H7 (cell line): ENCODE results near the gene TNFRSF4. TPM values are rescaled to one million over a fixed set of nuclear protein-coding genes. Genes with fewer than 3 reads are reported as not detected.

ENCODE experiments used
- DNase-seq: peaks from one replicate; pipeline ENCODE4 v3.0.0; 2012
- H3K27me3 ChIP-seq: 2 replicates; pipeline ENCODE4 v1.6.0; 2011; ENCODE audit warnings: mild to moderate bottlenecking, low read length; ENCODE audit not compliant: control insufficient read depth, insufficient read depth
- H3K36me3 ChIP-seq: replicated peaks from 2 replicates; pipeline ENCODE4 v1.5.1; 2011; ENCODE audit warnings: low read length; ENCODE audit not compliant: control insufficient read depth, insufficient read depth
- H3K4me3 ChIP-seq: 2 replicates; pipeline ENCODE4 v1.5.1; 2011; ENCODE audit warnings: low read depth, mild to moderate bottlenecking, control low read depth, low read length, moderate library complexity; ENCODE audit not compliant: insufficient read depth
- total RNA-seq: library from RNA; depleted of rRNA; stranded (reverse); fragments of >200 nt; shearing (Covaris generic); gene quantifications from 2 replicates; pipeline ENCODE4 v1.2.3, GENCODE V29; 2014

Gene TNFRSF4
- total RNA-seq, 1 experiment from 2014 or later, result 0.07 TPM

DNA sequence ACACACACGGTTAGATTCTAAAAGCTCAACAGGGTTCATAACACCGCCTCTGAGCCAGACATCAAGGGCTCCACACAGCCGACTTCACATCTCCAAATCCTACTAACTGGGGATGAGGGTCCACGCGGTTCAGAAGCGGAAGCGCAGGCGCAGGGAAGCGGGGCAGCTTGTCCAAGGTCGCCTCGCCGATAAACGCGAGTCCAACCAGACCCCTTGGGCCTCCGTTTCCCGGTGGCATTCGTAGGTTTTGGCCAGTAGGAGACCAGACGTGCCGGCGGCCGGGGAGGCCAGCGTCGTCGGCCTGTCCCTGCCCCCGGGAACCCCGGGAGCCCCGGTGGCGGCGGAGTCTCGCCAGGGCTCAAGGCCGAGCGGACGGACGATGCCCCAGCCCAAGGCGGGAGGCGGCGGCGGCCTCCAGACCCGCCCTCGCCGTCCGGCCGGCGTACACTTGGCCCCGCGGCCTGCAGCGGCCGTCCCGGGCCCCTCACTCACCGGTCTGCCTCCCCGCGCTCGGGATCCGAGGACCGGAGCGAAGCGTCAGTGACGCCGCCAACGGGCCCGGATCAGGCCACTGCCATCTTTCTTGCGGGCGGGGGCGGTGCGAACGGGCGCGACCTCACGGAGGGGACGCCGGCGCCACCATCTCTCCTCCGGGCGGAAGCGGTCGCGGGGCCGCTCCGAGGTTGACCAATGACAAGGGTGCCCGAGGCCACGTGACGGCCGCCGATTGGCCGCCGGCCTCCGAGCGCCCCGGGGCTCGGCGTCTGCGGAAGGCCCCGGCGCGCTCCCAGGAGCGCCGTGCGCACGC is 17.7 kb upstream of the TNFRSF4 start, which contains the start of gene SDF4:
Gene SDF4, minus strand, starts transcription at position 602 of the 808 bp plus-strand sequence. CDS start 3,229 bp downstream, outside the sequence.
- Histone ChIP-seq H3K27me3 (no peaks in the 10 kb centered on the region), H3K4me3 (peak within 1 kb of the TSS; percentile 91), H3K36me3 (no peaks in the 10 kb centered on the region; the same call in none of the 2 replicates)
- DNase-seq, result peak; percentile 100

DNA sequence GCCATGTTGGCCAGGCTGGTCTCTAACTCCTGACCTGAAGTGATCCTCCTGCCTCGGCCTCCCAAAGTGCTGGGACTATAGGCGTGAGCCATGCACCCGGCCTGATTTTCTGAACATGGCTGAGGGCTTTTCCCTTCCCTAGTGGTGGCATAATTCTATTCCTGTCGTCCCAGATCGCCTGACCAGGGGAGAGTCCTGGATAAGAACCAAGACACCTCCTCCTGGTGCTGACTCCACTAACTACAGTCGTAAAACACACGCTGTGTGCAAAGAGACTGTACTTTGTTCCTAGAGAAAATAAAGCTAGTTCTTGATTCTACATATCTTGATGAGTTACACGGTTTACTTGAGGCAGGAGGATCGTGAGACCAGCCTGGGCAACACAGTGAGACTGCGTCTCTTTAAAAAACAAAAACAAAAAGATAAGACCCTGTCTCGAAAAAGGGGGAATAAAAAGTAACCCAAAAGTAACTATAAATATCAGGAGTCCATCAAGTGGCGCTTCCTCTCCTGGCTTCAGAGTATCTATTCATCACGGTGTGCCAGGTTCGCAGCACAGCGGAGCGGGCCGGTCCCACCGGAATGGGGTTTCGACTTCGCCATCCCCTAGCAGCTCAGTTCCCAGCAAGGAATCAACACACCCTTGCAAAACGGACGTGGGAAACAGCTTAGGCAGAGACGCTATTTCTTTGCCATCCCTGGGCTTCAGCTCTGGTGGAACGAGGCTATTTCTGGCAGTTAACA is 16.9 kb upstream of the TNFRSF4 start:
- no peak for DNase-seq
- Histone ChIP-seq H3K4me3 (peak overlapping the region; percentile 91), H3K27me3 (no peaks in the 10 kb centered on the region), H3K36me3 (peaks cover under 1% of the 10 kb centered on the region)

DNA sequence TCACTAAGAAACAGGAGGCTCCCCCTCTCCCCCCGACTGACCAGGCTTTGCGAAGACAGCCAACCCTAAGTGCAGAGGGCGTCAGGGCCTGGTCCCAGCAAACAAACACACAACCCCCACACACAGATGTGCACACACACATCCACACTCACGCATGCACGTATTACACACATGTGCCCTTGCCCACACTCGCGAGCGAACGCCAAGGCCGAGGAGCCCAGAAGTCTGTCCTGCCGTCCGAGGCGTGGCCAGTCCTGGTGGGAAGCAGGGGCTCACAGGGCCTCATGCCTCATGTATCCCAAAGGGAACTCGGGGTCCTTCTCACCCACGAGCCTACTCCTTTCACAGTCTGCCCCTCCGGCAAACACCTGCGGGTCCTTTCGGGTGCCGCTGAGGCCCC is 15.8 kb upstream of the TNFRSF4 start:
- no peaks in the 10 kb centered on the region for H3K27me3 ChIP-seq
- DNase-seq, result no peak
- H3K36me3 ChIP-seq, result peaks cover 1% of the 10 kb centered on the region
- H3K4me3 ChIP-seq, result no peak overlapping the region

DNA sequence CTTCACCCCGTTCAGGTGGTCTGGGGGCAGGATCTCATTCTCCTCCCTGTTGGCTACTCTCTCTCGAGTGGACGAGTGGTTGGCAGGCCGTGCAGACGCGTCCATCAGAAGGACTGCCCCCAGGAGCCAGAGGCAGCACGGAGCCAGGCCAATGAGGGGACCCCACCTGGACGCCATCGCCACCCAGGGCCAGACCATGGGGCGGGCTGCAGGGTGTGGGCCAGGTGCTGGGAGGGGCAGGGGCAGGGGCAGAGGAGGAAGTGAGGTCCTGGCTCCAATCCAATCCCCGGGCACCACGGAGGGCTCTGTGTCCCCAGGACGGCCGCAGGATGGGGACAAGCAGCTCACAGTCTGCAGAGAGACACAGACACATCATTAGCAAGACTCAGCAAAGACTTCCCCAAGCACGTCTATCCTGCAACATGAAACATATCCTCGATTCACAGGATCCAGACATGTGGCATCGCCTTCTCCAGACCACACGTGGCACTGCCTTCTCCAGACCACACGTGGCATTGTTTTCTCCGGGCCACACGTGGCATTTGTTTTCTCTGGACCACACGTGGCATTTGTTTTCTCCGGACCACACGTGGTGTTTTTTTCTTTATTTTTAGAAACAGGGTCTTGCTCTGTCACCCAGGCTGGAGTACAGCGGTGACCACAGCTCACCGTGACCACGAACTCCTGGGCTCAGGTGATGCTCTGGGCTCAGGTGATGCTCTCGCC is 14.8 kb upstream of the TNFRSF4 start:
- Histone ChIP-seq H3K36me3 (peaks cover 1% of the 10 kb centered on the region), H3K4me3 (no peak overlapping the region), H3K27me3 (no peaks in the 10 kb centered on the region)
- no peak for DNase-seq

DNA sequence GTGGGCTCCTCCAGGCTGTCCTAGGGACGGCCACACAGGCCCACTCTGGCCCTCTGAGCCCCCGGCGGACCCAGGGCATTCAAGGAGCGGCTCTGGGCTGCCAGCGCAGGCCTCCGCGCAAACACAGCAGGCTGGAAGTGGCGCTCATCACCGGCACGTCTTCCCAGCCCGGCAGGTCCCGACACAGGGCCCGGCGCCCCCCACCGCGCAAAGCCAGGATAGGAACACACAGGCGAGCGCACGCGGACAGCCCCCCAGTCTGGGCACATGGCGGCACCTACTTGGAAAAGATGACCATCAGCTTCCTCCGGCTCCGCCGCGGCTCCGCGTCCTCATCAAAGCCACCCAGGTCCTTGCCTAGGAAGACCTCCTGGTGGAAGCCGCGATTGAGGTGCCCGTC is 14.2 kb upstream of the TNFRSF4 start:
- Histone ChIP-seq H3K27me3 (no peaks in the 10 kb centered on the region), H3K36me3 (peaks cover 2% of the 10 kb centered on the region)

DNA sequence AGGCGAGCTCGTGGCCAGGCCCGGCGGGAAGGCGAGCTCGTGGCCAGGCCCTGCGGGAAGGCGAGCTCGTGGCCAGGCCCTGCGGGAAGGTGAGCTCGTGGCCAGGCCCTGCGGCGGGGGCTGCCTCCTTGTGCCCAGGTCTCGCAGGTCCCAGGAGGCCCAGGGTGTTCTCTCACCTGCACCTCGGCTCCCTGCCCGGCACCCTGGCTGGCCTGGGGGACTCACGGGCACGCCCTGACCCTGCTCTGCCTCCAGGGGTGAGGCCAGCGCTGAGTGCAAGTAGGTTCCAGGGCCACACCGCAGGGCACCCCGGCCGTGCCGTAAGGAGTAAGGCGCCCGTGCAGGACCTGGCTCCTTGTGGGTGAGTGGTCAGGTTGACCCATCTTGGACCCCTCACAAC is 13.4 kb upstream of the TNFRSF4 start:
- Histone ChIP-seq H3K4me3 (no peak overlapping the region), H3K36me3 (peaks cover 9% of the 10 kb centered on the region), H3K27me3 (no peaks in the 10 kb centered on the region)
- no peak for DNase-seq

More for the DNA sequence above, 14.2 kb upstream of the TNFRSF4 start:
- DNase-seq, result no peak
- H3K4me3 ChIP-seq, result no peak overlapping the region

DNA sequence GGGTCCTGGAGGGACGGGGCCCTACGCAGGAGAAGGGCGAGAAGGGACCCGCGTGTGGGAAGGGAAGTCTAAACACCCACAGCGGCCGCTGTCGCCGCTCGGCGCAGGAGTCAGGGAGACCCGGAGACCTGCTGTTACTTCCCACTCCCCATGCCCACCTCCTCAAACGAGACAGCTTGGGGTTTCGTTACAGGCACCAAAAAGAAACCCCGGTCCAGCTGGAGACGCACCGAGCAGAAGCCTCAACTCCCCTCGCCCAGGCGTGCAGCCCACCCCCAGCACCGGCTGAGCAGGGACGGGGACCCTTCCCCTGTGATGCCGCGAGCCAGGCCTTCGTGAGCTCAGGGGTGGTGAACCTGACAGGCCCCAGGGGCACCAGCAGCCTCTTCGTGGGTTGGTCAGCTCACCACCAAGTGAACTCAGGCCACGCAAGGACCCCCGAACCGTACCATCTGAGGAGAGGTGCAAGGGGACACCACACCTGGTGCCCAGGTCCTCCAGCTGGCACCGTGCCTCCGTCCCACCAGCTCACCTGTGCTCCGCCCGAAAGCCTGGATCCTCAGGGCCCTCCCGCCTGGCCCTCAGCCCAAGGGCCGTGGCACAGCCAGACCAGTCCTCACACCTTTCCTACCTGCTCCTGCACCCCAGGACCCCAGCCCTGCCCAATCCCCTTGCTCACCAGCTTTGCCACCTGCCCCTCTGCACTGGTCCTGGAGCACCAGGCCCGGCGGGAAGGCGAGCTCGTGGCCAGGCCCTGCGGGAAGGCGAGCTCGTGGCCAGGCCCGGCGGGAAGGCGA is 12.8 kb upstream of the TNFRSF4 start:
- no peak overlapping the region for H3K4me3 ChIP-seq
- H3K27me3 ChIP-seq, result no peaks in the 10 kb centered on the region
- peaks cover 10% of the 10 kb centered on the region for H3K36me3 ChIP-seq
- no peak for DNase-seq

DNA sequence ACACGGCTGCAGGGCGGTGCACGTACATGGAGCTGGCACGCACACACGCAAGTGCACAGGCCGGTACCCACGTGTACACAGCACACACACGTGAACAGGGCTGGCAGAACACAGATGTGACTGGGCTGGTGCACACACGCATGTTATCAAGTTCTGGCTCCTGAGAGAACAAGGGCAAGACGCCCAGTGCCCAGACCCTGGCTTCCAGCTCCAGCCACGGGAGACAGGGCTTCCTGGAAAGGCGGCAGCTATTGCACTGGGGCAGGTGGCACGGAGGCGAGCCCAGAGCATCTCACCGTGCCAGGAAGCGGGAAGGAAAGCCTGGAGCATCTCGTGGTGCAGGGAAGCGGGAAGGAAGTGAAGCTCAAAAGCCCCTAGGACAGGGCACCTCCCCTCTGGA is 12.0 kb upstream of the TNFRSF4 start:
- Histone ChIP-seq H3K36me3 (peaks cover 10% of the 10 kb centered on the region), H3K27me3 (no peaks in the 10 kb centered on the region), H3K4me3 (no peak overlapping the region)
- DNase-seq, result no peak

DNA sequence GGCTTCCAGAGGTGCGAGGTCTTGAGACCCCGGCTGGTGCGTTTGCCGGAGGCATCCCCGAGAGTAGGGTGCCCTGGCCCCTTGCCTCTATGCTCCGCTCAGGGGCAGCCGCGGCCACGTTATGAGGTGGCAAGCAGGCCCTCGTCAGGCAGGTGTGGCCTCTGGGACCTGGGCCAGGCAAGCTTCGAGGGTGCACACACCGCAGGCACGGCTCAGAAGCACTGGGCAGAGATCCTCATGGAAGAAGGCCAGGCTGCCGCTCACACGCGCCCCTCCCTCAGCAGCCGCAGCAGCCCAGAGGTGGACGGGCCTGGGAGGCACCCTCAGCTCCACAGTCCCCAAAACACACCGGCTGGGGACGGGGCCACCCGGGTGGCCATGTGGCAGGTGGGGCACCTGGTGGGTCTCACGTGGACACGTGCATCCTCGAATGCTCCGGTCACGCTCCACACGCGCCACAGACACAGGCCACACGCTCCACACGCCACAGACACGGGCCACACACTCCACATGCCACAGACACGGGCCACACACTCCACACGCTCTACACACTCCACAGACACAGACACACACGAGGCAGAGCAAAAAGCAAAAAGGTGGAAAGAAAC is 11.4 kb upstream of the TNFRSF4 start:
- peaks cover 10% of the 10 kb centered on the region for H3K36me3 ChIP-seq
- H3K27me3 ChIP-seq, result no peaks in the 10 kb centered on the region
- DNase-seq, result no peak
- no peak overlapping the region for H3K4me3 ChIP-seq

DNA sequence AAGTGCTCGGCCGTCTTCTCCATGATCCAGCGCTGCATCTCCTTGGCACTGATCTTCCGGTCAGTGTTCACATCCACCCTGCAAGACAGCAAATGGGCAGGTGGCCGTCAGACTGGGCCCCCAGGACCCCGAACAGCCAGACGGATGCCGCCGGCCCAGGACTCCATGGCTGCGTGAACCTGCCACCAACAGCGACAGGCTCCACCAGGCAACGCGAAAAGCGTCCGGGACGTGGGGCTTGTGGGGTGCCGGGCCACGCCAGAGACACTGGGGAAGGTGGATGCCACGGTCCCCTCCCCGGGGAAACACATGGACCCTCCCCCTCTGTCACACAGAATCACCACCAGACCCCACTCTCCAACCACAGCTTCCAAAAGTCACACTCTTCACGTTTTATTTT is 9.9 kb upstream of the TNFRSF4 start:
- H3K36me3 ChIP-seq, result peaks cover 10% of the 10 kb centered on the region

DNA sequence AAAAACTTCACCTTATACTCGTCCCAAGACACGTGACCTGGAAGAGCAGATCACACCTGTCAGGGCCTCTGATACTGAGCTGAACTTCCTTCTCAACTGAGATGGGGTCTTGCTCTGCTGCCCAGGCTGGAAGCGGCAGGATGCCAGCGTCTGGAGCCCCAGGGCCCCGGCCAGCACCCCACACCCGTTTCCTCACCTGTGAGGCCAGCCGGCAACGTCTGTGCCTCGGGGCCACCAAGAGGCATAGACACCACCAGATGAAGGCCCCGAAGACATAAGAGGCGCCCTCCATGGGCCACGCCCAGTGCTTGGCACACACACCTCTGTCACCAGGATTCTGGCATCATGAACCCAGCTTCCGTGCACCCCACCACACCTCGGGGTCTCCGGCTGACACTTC is 9.4 kb upstream of the TNFRSF4 start:
- Histone ChIP-seq H3K36me3 (peaks cover 10% of the 10 kb centered on the region), H3K27me3 (no peaks in the 10 kb centered on the region), H3K4me3 (no peak overlapping the region)
- no peak for DNase-seq

More for the DNA sequence above, 9.9 kb upstream of the TNFRSF4 start:
- Histone ChIP-seq H3K4me3 (no peak overlapping the region), H3K27me3 (no peaks in the 10 kb centered on the region)
- DNase-seq, result no peak

DNA sequence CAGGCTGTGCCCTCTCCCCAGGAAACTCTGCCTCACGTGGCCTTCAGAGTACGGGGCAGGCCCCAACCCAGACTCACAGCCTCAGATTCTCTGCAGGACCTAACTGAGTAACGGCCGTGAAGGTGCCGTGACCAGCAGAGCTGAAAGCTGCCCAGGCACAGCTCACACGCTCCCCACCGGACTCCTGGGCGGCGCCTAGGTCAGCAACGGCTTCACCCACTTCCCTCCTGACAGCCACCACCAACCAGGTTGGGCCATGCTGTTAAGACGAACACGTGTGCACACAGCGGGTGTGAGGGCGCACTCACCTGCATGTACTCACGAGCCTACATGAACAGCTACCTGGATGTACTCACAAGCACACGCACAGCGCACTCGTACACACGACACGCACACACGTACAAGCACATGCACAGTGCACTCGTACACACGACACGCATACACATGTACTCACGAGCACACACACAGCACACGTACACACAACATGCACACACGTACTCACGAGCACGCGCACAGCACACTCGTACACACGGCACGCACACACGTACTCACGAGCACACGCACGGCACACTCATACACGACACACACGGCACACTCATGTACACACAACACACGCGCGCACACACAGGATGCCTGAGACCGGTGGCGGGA is 8.7 kb upstream of the TNFRSF4 start:
- H3K4me3 ChIP-seq, result no peak overlapping the region
- H3K27me3 ChIP-seq, result no peaks in the 10 kb centered on the region
- H3K36me3 ChIP-seq, result peaks cover 10% of the 10 kb centered on the region
- DNase-seq, result no peak

DNA sequence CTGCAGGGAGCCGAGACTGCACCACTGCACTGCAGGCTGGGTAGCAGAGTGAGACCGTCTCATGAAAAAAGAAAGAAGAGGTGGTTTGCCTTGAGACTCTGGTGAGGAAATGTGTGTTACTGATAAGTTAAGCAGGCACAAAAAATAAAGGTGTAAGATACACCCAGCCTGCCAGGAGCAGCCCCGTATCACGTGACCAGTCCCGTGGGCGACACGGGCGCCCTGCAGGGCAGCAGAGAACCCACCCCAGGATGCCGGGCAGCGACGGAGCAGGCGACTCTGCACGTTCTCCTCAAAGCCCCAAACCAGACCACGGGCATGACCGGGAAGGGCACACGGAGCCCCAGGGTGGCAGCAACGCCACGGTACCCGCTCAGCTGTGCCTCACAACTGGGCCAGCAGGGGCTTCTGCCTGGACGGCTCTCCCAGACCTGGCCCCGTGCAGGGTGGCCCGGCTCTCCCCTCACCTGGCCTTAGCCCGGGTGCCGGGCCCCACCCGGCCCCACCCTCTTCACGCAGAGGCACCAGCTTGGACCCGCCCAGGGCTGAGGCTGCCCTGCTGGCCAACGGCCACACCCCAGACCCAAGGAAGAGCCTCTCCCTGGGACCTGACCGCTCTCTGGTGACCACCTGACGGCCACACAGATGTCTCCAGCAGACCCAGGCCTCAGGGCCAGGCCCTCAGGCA is 8.1 kb upstream of the TNFRSF4 start:
- peaks cover 10% of the 10 kb centered on the region for H3K36me3 ChIP-seq

More for the DNA sequence above, 8.1 kb upstream of the TNFRSF4 start:
- no peak overlapping the region for H3K4me3 ChIP-seq
- DNase-seq, result no peak
- H3K27me3 ChIP-seq, result no peaks in the 10 kb centered on the region
